ENCODE measurements around the gene FXYD7.
"Not testable (repeated sequence)": the region's sequence is repeated elsewhere in the genome, so short reads cannot be mapped to it uniquely, and the experiment has no call there.

Gene FXYD7

DNA sequence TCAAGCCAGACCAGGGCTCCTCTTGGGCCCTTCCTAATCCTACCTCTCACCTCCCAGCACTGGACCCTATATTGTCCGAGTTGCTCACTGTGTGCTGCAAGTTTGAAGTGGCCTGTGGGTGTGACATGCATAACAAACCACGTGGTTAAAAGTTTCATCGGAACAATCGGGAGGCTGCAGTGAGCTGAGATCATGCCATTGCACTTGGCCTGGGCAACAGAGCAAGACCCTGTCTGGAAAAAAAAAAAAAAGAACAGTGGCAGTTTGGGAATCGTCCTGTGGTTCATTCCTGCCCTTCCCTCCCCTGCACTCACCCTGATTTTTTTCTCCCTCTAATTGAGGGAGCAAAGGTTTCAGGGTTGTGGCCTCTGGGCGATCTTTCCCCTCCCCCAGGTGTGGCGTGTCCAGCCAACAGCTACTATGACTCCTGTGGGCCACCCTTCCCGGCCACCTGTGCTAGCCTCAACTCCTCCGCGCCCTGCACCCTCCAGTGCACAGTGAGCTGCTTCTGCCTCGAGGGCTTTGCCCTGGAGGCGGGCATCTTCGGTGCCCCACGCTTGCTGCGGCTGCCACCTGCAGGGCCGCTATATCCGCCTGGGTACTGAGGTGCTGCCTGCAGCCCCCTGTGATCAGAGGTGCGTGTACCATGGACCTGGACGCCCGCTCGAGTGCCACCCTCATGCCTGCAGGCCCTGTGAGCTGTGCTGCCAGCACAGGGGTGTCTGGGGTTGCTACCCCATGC, 43.7 kb upstream of the FXYD7 start:
- DNase-seq (ENCODE audit: extremely low read depth, low read depth) = no peak
- H3K4me3 ChIP-seq (replicated peaks; ENCODE audit: low read depth, low read length) = no peak overlapping the region
- TF ChIP-seq, protein P1, sequence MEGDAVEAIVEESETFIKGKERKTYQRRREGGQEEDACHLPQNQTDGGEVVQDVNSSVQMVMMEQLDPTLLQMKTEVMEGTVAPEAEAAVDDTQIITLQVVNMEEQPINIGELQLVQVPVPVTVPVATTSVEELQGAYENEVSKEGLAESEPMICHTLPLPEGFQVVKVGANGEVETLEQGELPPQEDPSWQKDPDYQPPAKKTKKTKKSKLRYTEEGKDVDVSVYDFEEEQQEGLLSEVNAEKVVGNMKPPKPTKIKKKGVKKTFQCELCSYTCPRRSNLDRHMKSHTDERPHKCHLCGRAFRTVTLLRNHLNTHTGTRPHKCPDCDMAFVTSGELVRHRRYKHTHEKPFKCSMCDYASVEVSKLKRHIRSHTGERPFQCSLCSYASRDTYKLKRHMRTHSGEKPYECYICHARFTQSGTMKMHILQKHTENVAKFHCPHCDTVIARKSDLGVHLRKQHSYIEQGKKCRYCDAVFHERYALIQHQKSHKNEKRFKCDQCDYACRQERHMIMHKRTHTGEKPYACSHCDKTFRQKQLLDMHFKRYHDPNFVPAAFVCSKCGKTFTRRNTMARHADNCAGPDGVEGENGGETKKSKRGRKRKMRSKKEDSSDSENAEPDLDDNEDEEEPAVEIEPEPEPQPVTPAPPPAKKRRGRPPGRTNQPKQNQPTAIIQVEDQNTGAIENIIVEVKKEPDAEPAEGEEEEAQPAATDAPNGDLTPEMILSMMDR (IDR thresholded peaks at IDR 0.05; ENCODE audit: low read depth, low read length, missing control alignments) = no peak

DNA sequence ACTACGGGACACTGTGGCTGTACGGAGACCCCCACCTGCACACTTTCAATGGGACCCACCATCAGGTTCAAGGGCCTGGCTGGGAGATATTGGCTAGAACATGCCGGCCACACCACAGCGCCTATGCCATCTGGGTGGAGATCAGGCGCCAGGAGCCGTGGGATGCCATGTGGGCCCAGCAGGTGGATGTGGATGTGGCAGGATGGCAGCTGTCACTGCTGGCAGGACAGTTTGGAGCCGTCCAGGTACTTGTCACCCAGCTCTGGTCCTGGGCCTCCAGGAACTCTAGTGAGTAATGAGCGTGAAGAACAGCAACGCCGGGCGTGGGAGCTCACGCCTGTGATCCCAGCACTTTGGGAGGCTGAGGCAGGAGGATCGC, 43.2 kb upstream of the FXYD7 start:
- no peak for DNase-seq (ENCODE audit: extremely low read depth, low read depth)
- TF ChIP-seq, protein P1 (IDR thresholded peaks at IDR 0.05; ENCODE audit: low read depth, low read length, missing control alignments) = no peak
- H3K4me3 ChIP-seq (replicated peaks; ENCODE audit: low read depth, low read length) = no peak overlapping the region

DNA sequence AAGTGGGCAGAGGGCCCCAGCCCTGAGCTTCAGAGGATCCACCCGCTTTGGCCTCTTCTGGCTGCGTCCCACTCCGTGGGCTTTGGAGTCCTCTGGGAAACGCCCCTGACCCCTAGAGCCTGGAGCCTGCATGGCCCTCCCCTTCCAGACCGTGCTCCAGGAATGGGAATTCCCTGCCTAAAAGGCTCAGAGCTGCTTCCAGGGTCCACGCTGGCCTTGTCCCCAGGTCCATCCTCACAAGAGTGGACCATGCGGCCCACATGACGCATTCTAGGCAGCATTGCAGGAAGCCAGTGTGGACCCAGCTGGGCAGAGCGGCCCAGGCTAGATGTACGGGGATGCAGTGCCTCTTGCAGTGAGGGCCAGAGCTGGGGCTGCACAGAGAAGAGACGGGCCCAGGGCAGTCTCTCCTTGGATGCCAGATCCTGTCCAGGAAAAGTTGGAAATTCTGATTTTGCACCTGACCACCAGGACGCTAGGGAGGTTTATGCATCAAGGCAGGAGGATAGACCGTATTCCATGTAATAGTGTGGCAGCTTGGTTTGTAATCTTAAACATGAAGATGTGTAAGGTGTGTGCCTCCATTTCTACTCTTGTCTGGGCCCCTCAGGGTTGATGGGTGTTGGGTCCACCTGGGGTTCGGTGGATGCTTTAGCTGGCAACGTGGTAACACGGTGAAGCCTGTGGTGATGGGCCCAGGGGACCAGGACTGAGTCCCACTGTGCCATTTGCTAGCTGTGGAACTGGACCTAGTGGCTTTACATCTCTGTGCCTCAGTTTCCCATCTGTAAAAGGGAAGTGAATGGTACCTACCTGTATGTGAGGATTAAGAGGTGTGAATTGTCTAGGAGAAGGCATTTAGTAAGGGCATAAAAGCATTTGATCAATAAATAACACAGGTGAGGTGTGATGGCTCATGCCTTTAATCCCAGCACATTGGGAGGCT, 42.2 kb upstream of the FXYD7 start:
- no peak for DNase-seq (ENCODE audit: extremely low read depth, low read depth)
- TF ChIP-seq, protein P1 (IDR thresholded peaks at IDR 0.05; ENCODE audit: low read depth, low read length, missing control alignments) = no peak
- no peak overlapping the region for H3K4me3 ChIP-seq (replicated peaks; ENCODE audit: low read depth, low read length)

DNA sequence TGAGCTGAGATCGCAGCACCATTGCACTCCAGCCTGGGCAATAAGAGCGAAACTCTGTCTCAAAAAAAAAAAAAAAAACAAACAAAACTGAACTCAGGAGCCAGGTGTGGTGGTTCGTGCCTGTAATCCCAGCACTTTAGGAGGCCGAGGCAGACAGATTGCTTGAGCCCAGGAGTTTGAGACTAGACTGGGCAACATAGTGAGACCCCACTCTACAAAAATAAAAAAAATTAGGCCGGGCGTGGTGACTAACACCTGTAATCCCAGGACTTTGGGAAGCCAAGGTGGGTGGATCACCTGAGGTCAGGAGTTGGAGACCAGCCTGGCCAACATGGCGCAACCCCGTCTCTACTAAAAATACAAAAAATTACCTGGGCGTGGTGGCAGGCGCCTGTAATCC, 41.1 kb upstream of the FXYD7 start:
- DNase-seq (ENCODE audit: extremely low read depth, low read depth); H3K4me3 ChIP-seq (replicated peaks; ENCODE audit: low read depth, low read length): not testable (repeated sequence)

DNA sequence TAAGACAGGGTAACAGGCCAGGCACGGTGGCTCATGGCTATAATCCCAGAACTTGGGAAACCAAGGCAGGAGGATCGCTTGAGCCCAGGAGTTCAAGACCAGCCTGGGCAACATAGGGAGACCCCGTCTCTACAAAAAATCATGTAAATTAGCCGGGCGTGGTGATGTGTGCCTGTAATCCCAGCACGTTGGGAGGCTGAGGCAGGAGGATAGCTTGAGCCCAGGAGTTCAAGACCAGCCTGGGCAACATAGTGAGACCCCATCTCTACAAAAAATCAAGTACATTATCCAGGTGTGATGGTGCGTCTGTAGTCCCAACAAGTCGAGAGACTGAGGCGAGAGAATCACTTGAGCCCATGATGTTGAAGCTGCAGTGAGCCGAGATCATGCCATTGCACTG, 39.4 kb upstream of the FXYD7 start:
- not testable (repeated sequence) for DNase-seq (ENCODE audit: extremely low read depth, low read depth); H3K4me3 ChIP-seq (replicated peaks; ENCODE audit: low read depth, low read length)

DNA sequence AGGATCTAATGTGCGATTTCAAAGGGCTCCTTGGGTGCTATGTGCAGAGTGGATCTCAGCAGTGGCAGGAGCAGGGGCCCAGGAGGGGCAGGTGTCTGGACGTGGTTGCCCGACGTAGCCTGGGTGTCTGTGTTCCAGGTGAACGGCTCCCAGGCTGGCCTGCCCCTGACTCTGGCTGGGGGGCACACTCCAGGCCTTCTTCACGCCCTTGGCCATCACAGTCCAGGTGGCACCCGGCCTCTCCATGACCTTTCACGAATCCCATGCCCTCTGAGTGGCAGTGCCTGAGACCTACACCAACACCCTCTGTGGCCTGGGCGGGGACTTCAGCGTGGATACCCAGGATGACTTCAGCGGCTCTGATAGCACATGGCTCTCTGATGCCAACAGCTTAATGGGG, 38.7 kb upstream of the FXYD7 start:
- H3K4me3 ChIP-seq (replicated peaks; ENCODE audit: low read depth, low read length) = no peak overlapping the region
- TF ChIP-seq, protein P1 (IDR thresholded peaks at IDR 0.05; ENCODE audit: low read depth, low read length, missing control alignments) = no peak
- no peak for DNase-seq (ENCODE audit: extremely low read depth, low read depth)

DNA sequence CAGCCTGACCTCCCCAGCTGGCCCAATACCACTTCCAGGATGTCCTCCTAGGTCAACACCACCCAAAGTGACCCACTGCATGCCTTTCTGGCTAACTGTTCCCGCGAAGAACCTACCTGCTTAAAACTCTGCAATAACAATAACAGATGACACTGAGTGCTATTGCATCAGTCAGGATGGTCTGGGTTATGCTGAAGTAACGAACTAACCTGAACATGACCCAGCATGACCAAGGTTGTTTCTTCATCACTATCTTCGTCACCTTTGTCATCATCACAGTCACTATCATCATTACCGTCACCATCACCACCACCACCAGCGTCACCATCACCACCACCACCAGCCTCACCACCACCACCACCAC, 38.0 kb upstream of the FXYD7 start:
- DNase-seq (ENCODE audit: extremely low read depth, low read depth) = no peak
- H3K4me3 ChIP-seq (replicated peaks; ENCODE audit: low read depth, low read length) = no peak overlapping the region
- TF ChIP-seq, protein P1 (IDR thresholded peaks at IDR 0.05; ENCODE audit: low read depth, low read length, missing control alignments) = no peak

Data from HFF-Myc (cell line).